Measurements from ENCODE around the gene FGB.
"Not testable (repeated sequence)": the region's sequence is repeated elsewhere in the genome, so short reads cannot be mapped to it uniquely, and the experiment has no call there.

Gene FGB

DNA sequence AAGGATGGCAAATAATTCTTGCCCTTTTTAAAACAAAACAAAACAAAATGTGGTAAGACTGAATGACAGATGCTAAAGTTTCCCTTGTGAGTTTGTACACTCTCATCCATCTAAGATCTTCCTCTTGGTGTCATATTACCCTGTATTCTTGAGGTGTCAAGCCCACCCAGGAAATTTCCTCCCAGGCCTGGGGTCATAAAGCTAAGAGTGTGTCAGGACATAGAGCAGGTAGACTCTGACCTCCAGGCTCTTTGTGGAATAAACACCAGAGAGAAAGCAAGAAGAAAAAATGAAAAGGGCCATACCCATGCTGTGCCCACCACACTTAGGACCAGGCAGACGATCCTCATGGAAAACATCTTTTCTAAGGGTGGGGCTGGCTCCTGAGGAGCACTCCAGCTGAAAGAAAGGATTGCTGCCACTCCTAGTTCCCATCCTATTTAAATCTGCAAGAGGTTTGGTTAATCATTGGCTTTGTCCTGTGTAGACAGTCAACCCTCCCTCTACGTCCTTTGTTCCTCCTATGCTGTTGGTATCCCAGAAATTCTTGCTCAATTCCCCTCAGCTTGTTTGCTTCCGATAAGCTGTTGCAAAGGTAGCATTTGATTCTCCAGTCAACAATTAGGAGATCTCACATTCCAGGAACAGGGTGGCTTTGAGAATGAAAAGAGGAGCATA, 27.7 kb downstream of the FGB start, which contains the start of gene FGA:
Gene FGA (minus strand): TSS at position 414 of the 678 bp plus-strand sequence. CDS start 55 bp downstream, at position 359.
- DNase-seq (ENCODE audit: low read depth): no peak

DNA sequence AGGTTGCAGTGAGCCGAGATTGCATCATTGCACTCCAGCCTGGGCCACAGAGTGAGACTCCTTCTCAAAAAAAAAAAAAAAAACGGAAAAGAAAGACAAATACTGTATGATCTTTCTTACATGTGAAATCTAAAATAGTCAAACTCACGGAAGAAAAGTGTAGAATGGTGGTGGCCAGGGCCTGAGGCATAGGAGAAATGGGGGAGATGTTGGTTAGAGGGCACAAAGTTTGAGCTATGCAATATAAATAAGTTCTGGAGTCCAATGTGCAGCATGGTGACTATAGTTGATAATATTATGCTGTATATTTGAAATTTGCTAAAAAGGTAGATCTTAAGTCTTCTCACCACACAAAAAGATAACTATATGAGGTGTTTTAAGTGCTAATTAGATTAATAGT, 29.1 kb downstream of the FGB start:
- no peak overlapping the region for H3K4me3 ChIP-seq (ENCODE audit: low read depth, low read length)
- DNase-seq (ENCODE audit: low read depth): no peak

More for the DNA sequence above, 27.7 kb downstream of the FGB start, which contains the start of gene FGA:
- H3K4me3 ChIP-seq (ENCODE audit: low read depth, low read length): no peak within 1 kb of the TSS

DNA sequence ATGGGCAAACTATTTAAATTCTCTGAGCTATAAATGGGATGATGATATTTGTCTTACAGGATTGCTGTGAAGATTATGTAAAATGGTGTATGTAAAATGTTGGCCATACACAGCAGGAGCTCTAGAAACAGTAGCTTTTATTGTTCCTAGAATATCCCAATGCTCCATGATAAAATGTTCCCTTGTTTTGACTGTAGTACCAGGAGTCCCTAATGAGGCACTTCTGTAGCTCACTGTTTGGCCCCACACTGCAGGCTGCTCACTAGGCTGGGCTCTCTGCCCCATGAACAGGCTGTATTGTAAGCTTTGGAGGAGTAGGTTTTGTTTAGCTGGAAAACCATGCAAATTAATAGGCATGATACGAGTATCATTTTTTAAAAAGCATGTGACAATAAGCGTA, 31.1 kb downstream of the FGB start:
- no peak for DNase-seq (ENCODE audit: low read depth)
- H3K4me3 ChIP-seq (ENCODE audit: low read depth, low read length): no peak overlapping the region

DNA sequence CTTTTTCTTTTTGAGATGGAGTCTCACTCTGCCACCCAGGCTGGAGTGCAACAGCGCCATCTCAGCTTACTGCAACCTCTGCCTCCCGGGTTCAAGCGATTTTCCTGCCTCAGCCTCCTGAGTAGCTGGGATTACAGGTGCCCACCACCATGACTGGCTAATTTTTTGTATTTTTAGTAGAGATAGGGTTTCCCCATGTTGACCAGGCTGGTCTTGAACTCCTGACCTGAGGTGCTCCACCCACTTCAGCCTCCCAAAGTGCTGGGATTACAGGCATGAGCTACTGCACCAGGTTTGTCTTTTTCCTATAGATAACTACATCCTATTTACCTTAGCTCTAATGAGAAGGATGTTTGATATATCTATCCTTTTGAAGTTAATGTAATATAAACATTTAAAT, 31.5 kb downstream of the FGB start:
- H3K4me3 ChIP-seq (ENCODE audit: low read depth, low read length); DNase-seq (ENCODE audit: low read depth): not testable (repeated sequence)

DNA sequence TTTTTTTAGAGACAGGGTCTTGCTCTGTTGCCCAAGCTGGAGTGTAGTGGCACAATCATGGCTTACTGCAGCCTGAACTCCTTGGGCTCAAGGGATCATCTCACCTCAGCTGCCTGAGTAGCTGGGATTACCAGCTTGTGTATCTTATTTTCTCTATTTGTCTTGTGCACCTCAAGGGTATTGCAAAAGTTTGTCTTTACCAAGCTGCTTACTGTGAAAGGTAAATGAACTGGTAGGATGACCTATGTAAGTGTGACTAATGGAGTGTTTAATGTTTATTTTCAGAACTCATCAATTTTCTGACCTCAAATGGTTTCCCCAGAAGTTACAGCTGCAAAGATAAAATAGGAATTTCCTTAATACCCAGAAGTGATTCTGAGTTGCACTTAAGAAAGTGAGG, 33.0 kb downstream of the FGB start:
- H3K4me3 ChIP-seq (ENCODE audit: low read depth, low read length): no peak overlapping the region
- peak; percentile 4 for DNase-seq (ENCODE audit: low read depth)

DNA sequence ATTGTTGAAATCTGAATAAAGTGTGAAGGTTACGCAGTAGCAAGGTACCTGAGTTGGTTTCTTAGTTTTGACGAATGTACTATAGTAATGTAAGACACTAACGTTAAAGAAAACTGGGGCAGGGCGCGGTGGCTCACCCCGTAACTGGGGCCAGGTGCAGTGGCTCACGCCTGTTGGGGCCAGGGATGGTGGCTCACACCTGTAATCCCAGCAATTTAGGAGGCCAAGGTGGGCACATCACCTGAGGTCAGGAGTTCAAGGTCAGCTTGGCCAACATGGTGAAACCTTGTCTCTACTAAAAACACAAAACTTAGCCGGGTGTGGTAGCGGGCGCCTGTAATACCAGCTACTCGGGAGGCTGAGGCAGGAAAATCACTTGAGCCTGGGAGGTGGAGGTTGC, 34.5 kb downstream of the FGB start:
- not testable (repeated sequence) for DNase-seq (ENCODE audit: low read depth); H3K4me3 ChIP-seq (ENCODE audit: low read depth, low read length)

DNA sequence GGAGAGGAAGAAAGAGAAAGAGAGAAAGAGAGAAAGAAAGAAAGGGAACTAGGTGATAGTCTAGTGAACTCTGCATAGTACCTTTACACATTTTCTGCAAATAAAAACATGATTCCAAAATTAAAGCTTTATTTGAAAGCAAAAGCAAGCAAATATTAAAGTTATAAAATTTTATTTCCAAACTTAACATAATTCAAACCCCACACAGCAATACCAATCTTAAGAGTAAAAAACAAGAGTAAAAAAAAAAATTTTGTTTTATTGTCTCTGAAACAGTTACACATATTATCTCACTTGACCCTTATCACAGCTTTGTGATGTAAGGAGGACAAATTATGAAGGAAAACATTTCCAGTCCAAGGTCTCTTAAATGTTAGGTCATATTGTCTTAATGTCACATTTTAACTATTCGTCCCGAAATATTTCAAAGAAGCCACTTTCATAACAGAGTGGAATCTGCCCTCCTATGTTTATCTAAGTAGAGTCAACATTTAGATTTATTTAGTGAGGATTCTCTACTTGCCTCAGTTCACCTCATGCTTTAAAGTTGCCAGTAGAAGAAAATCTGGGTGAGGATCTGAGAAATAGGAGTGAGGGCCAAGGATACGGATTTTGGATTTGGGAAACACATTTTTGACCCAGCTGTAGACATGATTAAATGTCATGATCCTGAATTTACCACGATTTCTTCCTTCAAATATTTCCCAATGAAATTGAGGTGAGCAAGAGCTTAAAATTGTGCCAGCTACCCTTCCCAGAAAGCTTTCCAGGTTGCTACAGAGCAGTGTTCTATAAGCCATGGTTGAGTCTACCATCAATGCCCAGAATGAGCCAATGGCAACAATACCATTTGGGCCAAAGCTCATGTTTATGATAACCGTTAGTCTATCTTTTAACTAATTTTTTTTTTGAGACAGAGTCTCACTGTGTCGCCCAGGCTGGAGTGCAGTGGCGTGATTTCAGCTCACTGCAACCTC, 35.3 kb downstream of the FGB start:
- no peak for DNase-seq (ENCODE audit: low read depth)
- no peak overlapping the region for H3K4me3 ChIP-seq (ENCODE audit: low read depth, low read length)

DNA sequence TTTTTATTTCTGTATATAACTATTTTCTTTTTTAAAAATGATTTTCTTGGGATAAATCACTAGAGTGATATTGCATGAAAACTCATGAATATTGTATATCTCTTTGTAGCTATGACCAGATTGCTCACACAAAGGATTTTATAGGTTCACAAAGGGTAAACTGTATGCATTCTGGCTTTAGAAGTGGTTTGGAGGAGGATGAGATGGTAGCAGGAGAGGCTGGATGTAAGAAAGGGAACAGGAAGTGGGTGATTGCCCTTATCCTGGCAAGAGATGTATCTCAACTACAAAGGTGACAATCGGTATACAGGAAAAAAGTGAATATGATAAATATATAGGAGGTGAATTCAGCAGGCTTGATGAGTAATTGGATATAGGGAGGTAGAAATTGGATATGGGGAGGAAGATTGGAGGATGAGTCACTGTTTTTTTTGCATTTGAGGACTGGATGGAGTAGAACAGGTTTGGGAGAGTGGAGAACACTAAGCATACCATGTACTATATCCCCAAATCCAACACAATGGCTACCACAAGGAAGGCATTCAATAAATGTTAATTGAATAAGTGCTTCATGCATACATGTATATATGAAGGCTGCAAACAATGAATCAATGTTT, 39.7 kb downstream of the FGB start:
- DNase-seq (ENCODE audit: low read depth): no peak
- H3K4me3 ChIP-seq (ENCODE audit: low read depth, low read length): no peak overlapping the region

DNA sequence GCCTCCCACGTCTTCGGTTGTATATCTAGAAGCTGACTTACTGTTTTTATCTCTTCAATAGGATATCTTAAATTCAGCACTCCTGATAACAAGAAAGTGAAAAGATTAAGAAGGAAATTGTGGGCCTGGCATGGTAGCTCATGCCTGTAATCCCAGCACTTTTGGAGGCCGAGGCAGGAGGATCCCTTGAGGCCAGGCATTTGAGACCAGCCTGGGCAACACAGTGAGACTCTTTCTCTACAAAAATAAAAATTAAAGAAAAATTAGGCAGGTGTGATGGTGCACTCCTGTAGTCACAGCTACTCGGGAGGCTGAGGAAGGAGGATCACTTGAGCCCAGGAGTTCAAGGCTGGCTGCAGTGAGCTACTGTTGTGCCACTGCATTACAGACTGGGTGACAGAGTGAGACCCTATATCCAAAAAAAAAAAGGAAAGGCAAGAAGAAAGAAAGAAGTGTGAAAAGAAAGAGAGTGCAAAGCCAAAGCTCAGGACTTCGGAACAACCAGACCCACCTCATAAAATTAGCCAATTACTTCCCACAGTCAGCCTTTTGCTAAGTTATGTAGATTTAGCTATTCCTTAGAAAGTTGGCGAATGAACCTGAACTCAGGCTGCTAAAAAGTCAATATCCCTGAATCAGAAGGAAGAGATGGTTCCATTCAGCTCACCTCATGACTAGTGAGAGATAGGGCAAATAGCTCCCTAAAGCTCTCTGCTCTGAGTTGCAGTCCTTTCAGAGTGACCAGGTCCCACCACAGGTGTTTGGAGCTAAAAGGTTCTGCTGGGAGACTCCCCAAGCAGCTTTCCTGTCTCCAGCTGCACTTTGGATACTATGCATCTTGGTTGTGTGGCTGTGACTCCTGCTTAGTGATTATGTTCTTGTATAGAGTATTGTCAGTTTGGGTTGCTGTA, 40.5 kb downstream of the FGB start:
- DNase-seq (ENCODE audit: low read depth): no peak
- no peak overlapping the region for H3K4me3 ChIP-seq (ENCODE audit: low read depth, low read length)

DNA sequence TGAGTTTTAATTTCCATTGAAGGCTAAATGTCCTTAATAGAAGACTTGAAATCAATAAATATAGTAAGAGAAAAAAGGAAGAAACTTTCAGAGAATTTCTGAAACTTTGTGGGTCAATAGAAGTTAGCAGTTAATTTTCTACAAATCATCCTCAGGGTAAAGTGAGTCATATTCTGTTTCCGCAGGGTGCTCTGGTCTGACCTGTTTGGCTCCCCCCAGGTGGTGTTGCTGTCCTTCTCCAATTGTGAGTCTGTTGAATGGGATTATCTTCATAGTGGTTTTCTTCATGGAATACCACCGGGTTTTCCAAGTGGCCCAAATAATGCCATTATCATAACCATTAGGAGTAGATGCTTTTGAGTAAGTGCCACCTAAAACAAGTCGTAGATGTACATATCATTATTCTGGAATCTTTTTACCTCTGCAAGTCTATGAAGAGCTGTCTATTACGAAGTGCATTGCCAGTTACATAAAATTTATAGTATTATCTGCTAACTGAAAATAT, 41.9 kb downstream of the FGB start:
- H3K4me3 ChIP-seq (ENCODE audit: low read depth, low read length): no peak overlapping the region
- DNase-seq (ENCODE audit: low read depth): no peak

DNA sequence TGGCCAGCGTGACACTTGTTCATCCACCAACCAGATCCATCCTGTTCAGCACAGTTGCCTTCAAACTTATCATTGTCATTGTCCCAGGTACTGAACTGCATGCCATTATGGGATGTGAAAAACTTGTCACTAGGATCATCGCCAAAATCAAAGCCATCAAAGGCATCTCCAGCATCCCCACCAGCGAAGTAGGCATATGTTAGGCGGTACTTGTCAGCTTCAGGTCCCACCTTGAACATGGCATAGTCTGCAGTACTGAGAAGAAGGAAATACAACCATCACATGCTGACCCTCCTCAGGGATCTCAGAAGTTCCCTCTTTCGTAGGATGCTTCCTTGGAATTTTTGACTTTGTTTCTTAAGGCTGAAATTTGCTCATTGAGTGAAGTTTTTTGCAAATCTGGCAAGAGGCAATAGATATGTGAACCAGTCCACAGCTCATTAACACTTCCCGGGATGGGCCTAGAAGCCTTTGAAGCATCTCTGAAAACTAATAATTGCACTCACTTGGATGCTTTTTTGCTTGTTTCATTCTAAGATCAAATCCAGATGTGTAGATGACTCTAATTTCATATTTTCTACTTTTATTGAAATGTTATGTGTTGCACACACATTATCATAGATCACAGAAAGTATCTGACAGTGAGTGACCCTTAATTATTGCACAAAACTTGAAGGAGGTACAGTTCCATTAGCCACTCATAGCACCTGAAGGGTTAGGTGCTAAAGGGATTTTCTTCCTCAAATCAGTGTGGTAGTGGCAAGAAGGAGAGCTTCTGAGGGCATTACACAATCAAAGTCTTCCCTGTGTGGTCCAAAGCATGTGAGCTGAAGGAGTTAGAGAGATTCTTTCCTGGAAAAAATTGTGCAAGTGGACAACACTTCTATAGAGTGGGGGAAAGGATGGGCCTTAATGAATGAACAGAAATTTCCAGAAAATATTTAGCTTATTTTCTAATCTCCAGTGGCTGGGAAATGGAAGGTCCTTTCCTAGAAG, 44.2 kb downstream of the FGB start:
- no peak overlapping the region for H3K4me3 ChIP-seq (ENCODE audit: low read depth, low read length)
- DNase-seq (ENCODE audit: low read depth): no peak

DNA sequence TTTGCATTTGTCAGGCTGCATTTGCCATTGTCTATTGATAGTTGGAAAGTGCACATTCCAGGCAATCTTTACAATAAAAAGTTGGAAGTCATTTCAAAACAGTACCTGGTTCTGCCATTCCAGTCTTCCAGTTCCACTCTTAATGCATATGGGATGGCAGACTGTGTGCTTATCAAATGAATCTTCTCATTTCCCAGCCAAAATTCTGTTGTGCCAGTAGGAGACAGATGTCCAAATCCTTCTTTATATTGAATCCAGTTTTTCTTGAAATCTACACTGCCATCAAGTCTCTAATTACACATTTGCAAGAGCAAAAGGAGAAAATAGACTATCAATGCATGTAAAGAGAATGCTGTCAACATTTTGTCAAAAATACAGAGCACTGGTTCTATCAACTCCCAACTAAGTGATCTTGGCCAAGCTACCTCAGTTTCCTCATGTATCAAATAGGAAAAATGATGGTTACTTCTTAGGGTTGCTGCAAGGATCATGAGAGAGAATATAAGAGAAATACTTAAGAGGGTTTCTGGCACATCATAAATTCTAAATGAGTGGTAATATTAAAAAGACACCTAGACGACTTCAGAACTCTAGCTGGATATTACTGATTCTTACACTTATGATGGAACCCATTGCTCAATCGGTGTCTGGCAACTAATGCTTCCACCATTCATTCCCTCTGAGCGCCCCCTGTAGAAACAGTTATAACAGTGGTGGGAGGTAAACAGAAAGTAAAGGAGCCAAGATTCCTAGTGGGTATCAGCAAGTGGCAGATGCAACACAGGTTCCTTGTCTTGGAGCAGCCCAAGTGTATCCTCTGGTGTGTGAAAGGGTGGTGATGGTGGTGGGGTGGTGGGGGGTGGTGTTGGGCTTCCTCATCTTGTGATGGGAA, 45.8 kb downstream of the FGB start:
- H3K4me3 ChIP-seq (ENCODE audit: low read depth, low read length): no peak overlapping the region
- DNase-seq (ENCODE audit: low read depth): no peak

DNA sequence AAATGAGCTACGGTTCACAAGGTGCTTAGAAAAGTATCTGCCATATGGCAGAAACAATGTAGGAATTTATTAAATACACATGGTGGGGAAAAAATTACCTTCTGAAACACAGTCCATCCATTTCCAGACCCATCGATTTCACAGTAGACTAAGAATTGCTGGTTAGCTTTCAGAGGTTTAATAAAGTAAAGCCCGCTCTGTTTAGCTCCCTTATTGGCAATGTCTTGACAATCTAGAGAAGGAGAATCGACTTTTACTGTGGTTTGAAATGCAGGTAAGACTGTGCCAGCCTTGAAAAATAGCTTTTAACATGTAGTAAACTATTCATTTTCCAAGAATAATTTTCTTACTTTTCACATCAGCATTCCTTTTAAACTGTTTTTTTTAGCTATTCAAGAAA, 46.7 kb downstream of the FGB start:
- no peak overlapping the region for H3K4me3 ChIP-seq (ENCODE audit: low read depth, low read length)
- no peak for DNase-seq (ENCODE audit: low read depth)

DNA sequence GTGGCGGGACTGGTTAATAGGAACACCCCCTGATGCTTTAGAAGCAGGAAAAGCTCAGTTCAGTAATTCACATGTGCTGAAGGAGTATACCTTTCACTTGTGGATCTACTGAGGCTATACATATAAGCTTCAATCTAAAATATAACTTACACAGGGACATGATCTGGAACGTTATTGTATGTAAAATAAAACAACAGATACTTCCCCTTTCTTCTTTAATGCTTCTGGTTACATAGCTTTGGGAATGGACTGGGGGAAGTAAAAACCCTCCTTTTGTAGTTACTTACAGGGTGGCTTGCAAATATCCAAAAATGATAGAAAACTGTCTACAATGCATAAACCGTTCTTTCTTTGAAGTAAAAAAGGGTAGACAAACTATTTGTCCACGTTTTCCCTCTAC, 47.8 kb downstream of the FGB start:
- no peak overlapping the region for H3K4me3 ChIP-seq (ENCODE audit: low read depth, low read length)
- DNase-seq (ENCODE audit: low read depth): no peak

DNA sequence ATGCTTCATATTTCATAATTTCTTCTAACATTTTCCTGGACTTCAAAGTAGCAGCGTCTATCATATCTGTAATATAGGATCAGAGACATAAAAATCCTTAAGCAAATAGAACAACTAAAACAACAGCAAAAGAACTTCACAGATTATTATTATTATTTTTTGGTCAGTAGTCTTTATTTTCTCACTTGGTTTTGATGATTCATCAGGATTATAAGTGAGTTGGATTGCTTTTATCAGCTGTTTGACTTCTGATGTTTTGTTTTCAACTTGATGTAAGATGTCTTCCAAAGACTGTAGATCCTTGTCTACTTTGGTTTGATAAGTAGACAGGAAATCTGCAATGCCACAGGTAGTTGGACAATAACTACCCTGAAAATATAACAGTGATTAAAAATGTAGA, 49.0 kb downstream of the FGB start:
- DNase-seq (ENCODE audit: low read depth): no peak
- no peak overlapping the region for H3K4me3 ChIP-seq (ENCODE audit: low read depth, low read length)

DNA sequence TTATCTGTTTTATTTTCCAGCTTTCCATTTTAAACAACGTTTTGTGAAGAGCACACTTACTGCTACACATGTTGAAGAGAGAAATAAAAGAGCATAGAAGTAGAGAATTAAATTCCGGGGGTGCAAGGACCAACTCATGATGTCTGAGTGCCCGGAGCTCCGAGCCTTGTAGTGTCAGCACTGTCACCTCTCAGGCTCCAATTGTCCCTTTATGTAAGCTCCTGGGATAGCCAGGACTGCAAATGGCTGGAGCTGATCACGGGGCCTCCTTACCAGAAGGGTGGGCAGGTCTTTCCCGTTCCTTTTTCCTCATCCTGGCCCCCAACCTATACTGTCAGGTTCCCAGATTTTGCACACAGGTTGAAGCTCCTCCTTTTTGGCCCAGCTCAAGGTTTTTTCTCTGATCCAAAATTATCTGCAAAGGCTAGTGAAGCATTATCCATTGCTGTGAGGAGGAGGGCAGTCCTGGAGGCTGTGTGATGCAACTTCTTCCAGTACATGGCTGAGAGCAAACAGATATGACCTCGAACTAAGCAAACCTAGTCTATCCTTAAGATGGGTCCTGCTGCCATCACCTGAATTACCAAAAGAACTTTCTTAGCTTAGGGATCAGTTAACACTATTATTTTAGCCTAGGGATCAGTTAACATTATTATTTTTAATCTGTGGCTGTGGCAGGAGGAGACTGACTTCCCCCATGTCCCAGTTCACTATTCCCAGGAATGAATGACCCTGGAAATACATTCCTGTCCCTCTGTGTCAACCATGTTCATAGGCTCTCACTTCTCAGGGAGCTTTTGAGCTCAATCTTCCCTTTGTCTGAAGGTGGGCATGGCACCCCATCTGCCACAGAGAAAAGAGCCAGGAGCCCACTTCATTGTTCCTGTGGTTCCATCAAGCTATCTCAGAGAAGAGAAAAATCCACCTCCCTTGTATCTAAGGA, 49.9 kb downstream of the FGB start, which contains the start of gene FGG:
Gene FGG (minus strand): TSS at position 185 of the 943 bp plus-strand sequence. CDS start 47 bp downstream, at position 138.
- no peak for DNase-seq (ENCODE audit: low read depth)

More for the DNA sequence above, 49.9 kb downstream of the FGB start, which contains the start of gene FGG:
- no peak within 1 kb of the TSS for H3K4me3 ChIP-seq (ENCODE audit: low read depth, low read length)

Measured in skeletal muscle cell (primary cell).